GM21825 (cell line): ENCODE results near the gene GATA6.
"Not testable (repeated sequence)": the region's sequence is repeated elsewhere in the genome, so short reads cannot be mapped to it uniquely, and the experiment has no call there.

ENCODE experiments used
- ATAC-seq: cut with Tn5 transposase; IDR thresholded peaks from one replicate; pipeline ENCODE4 v1.9.1; 2021; ENCODE audit warnings: mild to moderate bottlenecking, moderate library complexity; ENCODE audit not compliant: unreplicated experiment

GATA6 gene

GRCh38 chr18:22203536-22204213 is 34.3 kb downstream of the GATA6 start:
- ATAC-seq = no peak

GRCh38 chr18:22204214-22204536 is 34.8 kb downstream of the GATA6 start:
- ATAC-seq = no peak

GRCh38 chr18:22204996-22205395 is 35.6 kb downstream of the GATA6 start:
- no peak for ATAC-seq

GRCh38 chr18:22207021-22207758 is 37.8 kb downstream of the GATA6 start:
- ATAC-seq = no peak

- no peak for ATAC-seq
These were observed 40.9 kb downstream of the GATA6 start for GRCh38 chr18:22210311-22210754.

- ATAC-seq = no peak
These were observed 42.3 kb downstream of the GATA6 start for GRCh38 chr18:22211657-22212056.

- ATAC-seq = no peak
These were observed 44.1 kb downstream of the GATA6 start for GRCh38 chr18:22213333-22213973.

- no peak for ATAC-seq
These were observed 45.5 kb downstream of the GATA6 start for GRCh38 chr18:22214731-22215528.

GRCh38 chr18:22218835-22219234 is 49.4 kb downstream of the GATA6 start:
- no peak for ATAC-seq

- no peak for ATAC-seq
These were observed 50.4 kb downstream of the GATA6 start for GRCh38 chr18:22219568-22220355.

GRCh38 chr18:22220585-22220984 is 51.2 kb downstream of the GATA6 start:
- not testable (repeated sequence) for ATAC-seq

GRCh38 chr18:22221350-22221749 is 52.0 kb downstream of the GATA6 start:
- no peak for ATAC-seq

GRCh38 chr18:22223254-22223964 is 54.0 kb downstream of the GATA6 start:
- ATAC-seq = no peak

GRCh38 chr18:22223965-22224322 is 54.6 kb downstream of the GATA6 start:
- ATAC-seq = no peak

GRCh38 chr18:22224339-22224738 is 55.0 kb downstream of the GATA6 start:
- ATAC-seq = no peak

GRCh38 chr18:22226801-22227200 is 57.4 kb downstream of the GATA6 start:
- no peak for ATAC-seq

- ATAC-seq = no peak
These were observed 59.6 kb downstream of the GATA6 start for GRCh38 chr18:22228976-22229375.

- no peak for ATAC-seq
These were observed 60.2 kb downstream of the GATA6 start for GRCh38 chr18:22229456-22230124.

- no peak for ATAC-seq
These were observed 61.1 kb downstream of the GATA6 start for GRCh38 chr18:22230471-22230945.
